ENCODE data around the gene CTNNA1.

CTNNA1 gene

DNA sequence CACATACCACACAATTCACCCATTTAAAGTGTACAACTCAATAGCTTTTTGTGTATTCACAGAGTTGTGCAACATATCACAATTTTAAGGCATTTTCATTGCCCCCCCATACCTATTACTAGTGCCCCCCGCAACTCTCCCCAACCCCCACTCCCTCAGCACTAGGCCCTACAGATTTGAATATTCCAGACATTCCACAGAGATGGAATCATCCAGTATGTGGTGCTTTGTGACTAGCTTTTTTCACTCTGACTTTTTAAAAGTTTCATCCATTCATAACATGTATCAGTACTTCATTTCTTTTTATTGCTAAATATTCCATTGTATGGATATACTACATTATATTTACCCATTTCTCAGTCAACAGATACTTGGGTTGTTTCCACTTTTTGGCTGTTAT, 224.9 kb downstream of the CTNNA1 start:
- no peak for DNase-seq

DNA sequence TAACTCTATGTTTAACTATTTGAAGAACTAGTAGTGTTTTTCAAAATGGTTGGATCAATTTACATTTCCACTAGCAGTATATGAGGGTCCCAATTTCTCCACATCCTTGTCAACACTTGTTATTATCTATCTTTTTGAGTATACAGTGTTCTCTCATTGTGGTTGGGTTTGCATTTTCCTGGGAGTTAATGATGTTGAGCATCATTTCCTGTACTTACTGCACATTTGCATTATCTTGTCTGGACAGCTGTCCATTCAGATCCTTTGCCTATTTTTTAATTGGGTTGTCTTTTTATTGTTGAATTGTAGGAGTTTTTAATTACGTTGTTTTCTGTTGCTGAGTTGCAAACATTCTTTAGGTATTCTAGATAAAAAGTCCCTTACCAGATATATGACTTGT, 225.4 kb downstream of the CTNNA1 start:
- DNase-seq = no peak

DNA sequence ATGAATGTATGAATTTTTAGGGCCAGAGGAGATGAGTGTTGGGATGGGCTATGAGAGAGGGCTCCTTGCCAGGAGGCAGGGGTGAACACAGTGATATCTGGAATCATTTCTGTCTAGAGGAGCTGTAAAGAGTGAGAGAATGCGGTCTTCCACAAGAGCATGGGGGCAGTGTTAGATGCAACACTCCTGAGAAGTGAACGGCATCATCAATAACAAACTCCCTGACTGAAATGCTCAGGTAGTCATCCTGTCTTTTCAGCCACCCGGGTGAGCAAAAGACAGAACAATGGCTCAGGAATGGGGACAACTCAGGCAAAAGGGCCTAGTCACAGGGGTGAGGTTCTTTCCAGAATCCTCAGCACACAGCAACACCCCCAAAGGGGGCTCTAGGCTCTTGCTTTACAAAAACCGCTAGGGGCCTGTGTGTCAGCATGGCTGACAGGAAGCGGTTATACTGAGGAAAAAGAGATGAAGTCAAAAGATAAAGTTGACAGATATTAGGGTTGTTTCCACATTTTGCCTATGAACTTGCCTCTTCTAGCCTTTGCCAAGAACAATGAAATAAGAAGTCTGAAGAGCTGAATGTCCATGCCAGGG, 226.6 kb downstream of the CTNNA1 start:
- DNase-seq = no peak

DNA sequence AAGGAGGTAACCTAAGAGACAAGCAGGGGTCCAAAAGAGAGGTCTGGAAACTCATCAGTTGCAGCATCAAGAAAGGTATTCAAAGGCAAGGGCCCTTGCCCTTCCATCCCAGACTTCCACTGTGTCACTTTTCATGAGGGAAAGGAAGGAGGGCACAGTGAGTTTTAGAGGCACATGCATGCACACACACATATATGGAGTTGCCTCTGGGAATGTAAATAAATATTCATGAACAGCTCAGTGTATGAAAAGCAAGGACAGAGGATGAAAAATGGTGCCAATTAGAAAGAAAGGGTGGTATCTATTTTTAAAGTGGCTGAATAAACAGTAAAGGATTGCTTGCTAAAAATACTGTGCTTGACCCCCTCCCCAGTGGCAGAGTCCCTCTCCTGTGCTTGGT, 227.2 kb downstream of the CTNNA1 start:
- DNase-seq = no peak

DNA sequence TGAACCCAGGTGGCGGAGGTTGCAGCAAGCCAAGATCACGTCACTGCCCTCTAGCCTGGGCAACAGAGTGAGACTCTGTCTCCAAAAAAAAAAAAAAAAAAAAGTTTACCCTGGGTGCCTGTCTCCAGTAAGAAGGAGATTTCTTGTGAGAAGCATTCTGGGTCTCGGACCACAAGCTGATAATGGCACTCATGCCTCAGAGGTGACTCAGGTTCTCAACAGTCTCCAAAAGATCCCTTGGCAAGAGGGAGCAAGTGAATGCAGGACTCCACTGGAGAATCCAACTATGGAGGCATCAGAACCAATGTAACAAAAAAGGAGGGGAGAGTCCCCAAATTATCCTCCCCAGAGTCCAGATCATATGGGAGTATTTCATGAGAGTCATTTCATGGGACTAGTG, 227.9 kb downstream of the CTNNA1 start:
- no peak for DNase-seq

DNA sequence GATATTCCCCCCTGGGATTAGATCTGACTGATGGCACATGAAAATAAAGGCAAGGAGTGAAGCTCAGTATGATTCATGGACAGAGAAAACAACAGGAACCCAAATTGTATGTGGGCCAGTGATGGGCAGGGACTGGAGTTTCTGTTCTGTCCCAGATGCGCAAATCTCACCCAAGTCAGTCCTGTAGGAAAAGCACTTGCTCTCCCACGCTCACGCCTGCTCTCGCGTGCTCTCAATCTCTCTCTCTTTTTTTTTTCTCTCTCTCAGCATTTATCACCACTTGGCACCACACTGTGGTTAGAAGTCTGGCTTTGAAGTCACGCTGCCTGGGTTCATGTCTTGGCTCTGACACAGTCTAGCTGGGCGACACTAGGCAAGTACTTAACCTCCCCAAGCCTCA, 228.4 kb downstream of the CTNNA1 start:
- DNase-seq = no peak

DNA sequence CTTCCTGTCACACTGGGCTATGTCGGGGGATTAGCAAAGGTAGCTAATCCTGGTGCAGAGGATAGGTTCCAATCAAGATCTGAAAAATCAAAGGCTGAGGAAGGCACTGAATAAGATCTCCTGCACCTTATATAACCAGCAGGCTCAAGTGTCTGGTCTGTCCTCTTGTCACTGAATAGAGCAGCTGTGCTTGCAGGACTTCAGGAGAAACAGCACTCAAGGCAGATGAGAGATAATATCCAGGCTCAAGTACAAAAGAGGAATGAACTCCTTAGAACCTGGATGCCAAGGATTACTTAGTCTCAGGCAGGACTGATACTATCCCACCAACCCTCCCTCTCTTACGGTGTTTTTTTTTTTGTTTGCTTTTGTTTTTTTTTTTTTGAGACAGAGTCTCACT, 230.8 kb downstream of the CTNNA1 start:
- DNase-seq = no peak
